Activated B cell treated with CpG ODN at 0.5 μM for 24 hours (primary cell): ENCODE data around the gene FLT1. TPM values are rescaled to one million over a fixed set of nuclear protein-coding genes. Genes with fewer than 3 reads are reported as not detected.

Experiments used
- ATAC-seq: fragments of 200-7000 bp; cut with Tn5 transposase; one replicate; pipeline ENCODE4 v1.10.0; 2021; ENCODE audit warnings: low read depth, mild to moderate bottlenecking, moderate library complexity
- CTCF ChIA-PET: fragments of 350-600 bp; sonication (Branson Sonifier 250); formaldehyde crosslinking; loops from one replicate; lab custom pipeline; 2021; ENCODE audit warnings: antibody characterized with exemption; lab: Charles Lee
- POLR2A ChIA-PET: fragments of 350-600 bp; sonication (Branson Sonifier 250); formaldehyde crosslinking; loops from one replicate; lab custom pipeline; 2021; ENCODE audit warnings: antibody characterized with exemption; lab: Charles Lee
- DNase-seq: peaks from one replicate; pipeline ENCODE4 v3.0.0; 2022
- H3K27ac Mint-ChIP-seq: one replicate; pipeline ENCODE4 v1.8.0; 2020; ENCODE audit warnings: mixed read lengths
- H3K27me3 Mint-ChIP-seq: one replicate; pipeline ENCODE4 v1.8.0; 2021; ENCODE audit warnings: mixed read lengths
- H3K36me3 Mint-ChIP-seq: one replicate; pipeline ENCODE4 v1.8.0; 2021; ENCODE audit warnings: low read depth, mixed read lengths
- H3K4me1 Mint-ChIP-seq: one replicate; pipeline ENCODE4 v1.8.0; 2021; ENCODE audit warnings: mixed read lengths
- H3K4me3 Mint-ChIP-seq: one replicate; pipeline ENCODE4 v1.8.0; 2020; ENCODE audit warnings: mild to moderate bottlenecking, mixed read lengths
- H3K9me3 Mint-ChIP-seq: one replicate; pipeline ENCODE4 v1.8.0; 2020; ENCODE audit warnings: mixed read lengths
- intact Hi-C: fragments of 100-400 bp; cut with micrococcal nuclease; formaldehyde crosslinking; loops from one replicate; pipeline ENCODE4 v1.15.1; 2024
- total RNA-seq: library from RNA; stranded (reverse); gene quantifications from 2 replicates; pipeline ENCODE4 v1.2.3, GENCODE V29; 2022
- TF ChIP-seq, protein P1 (sequence below): fragments of 200-600 bp; IDR thresholded peaks from one replicate; pipeline ENCODE4 v1.8.0; 2022; ENCODE audit warnings: antibody characterized with exemption, mild to moderate bottlenecking

The FLT1 gene
- total RNA-seq, 1 donor from 2014 or later: 1.3 TPM

- TF ChIP-seq, protein P1, sequence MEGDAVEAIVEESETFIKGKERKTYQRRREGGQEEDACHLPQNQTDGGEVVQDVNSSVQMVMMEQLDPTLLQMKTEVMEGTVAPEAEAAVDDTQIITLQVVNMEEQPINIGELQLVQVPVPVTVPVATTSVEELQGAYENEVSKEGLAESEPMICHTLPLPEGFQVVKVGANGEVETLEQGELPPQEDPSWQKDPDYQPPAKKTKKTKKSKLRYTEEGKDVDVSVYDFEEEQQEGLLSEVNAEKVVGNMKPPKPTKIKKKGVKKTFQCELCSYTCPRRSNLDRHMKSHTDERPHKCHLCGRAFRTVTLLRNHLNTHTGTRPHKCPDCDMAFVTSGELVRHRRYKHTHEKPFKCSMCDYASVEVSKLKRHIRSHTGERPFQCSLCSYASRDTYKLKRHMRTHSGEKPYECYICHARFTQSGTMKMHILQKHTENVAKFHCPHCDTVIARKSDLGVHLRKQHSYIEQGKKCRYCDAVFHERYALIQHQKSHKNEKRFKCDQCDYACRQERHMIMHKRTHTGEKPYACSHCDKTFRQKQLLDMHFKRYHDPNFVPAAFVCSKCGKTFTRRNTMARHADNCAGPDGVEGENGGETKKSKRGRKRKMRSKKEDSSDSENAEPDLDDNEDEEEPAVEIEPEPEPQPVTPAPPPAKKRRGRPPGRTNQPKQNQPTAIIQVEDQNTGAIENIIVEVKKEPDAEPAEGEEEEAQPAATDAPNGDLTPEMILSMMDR: no peak
- ChIA-PET CTCF (no interaction called here), POLR2A (no interaction called here)
- intact Hi-C loops: no loop called here
- Mint-ChIP-seq H3K36me3 (no peaks in the 10 kb centered on the region), H3K4me1 (peaks cover 9% of the 10 kb centered on the region), H3K27ac (no peak overlapping the region), H3K9me3 (no peaks in the 10 kb centered on the region), H3K4me3 (no peak overlapping the region), H3K27me3 (peaks cover 27% of the 10 kb centered on the region)
- DNase-seq: no peak
- ATAC-seq: no peak
Observed at GRCh38 chr13:28489524-28489931, 5.4 kb downstream of the FLT1 start.

- no peaks in the 10 kb centered on the region for H3K9me3 Mint-ChIP-seq
- CTCF ChIA-PET: no interaction called here
Observed at GRCh38 chr13:28488376-28489005, 6.4 kb downstream of the FLT1 start.

GRCh38 chr13:28485996-28486543 is 8.9 kb downstream of the FLT1 start:
- ATAC-seq (no peak), DNase-seq (no peak)
- H3K4me1 Mint-ChIP-seq: peaks cover 2% of the 10 kb centered on the region
- no peak overlapping the region for H3K27ac Mint-ChIP-seq
- ChIA-PET POLR2A (no interaction called here), CTCF (no interaction called here)
- H3K36me3 Mint-ChIP-seq: no peaks in the 10 kb centered on the region
- intact Hi-C loops: no loop called here
- no peaks in the 10 kb centered on the region for H3K9me3 Mint-ChIP-seq
- TF ChIP-seq, protein P1: no peak
- H3K27me3 Mint-ChIP-seq: peaks cover 25% of the 10 kb centered on the region
- H3K4me3 Mint-ChIP-seq: no peak overlapping the region

More at GRCh38 chr13:28488376-28489005, 6.4 kb downstream of the FLT1 start:
- POLR2A ChIA-PET: no interaction called here
- Mint-ChIP-seq H3K27me3 (peaks cover 26% of the 10 kb centered on the region), H3K4me1 (peaks cover 5% of the 10 kb centered on the region), H3K27ac (no peak overlapping the region), H3K36me3 (no peaks in the 10 kb centered on the region), H3K4me3 (no peak overlapping the region)
- TF ChIP-seq, protein P1: no peak
- DNase-seq: no peak
- intact Hi-C loops: no loop called here
- no peak for ATAC-seq

DNA sequence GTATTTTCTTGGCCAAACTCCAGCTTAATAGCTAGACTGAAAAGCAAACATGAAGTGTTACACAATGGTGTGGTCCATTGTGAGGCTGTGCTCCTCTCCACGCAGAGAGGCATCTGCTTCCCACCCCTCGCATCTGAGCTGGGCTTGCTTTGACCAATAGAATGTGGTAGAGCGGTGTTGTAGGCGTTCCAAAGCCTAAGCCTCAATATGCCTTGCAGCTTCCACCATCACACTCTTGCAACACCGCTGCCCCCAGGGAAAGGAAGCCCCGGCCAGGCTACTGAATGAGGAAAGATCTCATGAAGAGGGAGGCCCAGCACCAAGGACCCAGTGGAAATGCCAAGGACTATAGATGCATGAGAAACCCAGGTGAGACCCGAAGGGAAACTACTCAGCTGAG is 9.4 kb downstream of the FLT1 start:
- H3K4me3 Mint-ChIP-seq: no peak overlapping the region
- no peaks in the 10 kb centered on the region for H3K9me3 Mint-ChIP-seq
- H3K27ac Mint-ChIP-seq: no peak overlapping the region
- intact Hi-C loops: no loop called here
- POLR2A ChIA-PET: no interaction called here
- peaks cover 2% of the 10 kb centered on the region for H3K4me1 Mint-ChIP-seq
- CTCF ChIA-PET: no interaction called here
- TF ChIP-seq, protein P1: no peak
- no peaks in the 10 kb centered on the region for H3K36me3 Mint-ChIP-seq
- no peak for ATAC-seq
- DNase-seq: no peak
- H3K27me3 Mint-ChIP-seq: peaks cover 22% of the 10 kb centered on the region

DNA sequence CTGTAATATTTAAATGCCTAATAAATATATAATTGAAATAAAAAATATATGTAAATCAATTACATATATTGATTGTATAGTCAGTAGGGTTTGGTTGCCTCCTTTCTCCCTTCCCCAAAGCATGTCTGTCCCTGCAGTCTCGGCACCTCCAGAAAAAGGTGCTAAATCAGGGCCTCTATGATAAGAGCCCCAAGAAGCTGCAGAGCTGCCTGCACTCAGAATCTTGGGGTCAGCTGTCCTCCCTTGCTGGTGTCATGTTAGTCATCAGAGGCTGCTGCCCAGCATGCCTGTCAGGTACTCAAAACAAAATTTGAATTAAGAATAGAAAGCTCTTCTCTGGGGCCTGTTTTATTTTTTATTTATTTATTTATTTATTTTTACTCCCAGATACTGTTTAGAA is 9.8 kb downstream of the FLT1 start:
- no peaks in the 10 kb centered on the region for H3K36me3 Mint-ChIP-seq
- TF ChIP-seq, protein P1: no peak
- peaks cover 18% of the 10 kb centered on the region for H3K27me3 Mint-ChIP-seq
- H3K27ac Mint-ChIP-seq: no peak overlapping the region
- ChIA-PET CTCF (no interaction called here), POLR2A (no interaction called here)
- H3K4me1 Mint-ChIP-seq: peaks cover 2% of the 10 kb centered on the region
- no peak overlapping the region for H3K4me3 Mint-ChIP-seq
- intact Hi-C loops: no loop called here
- ATAC-seq (no peak), DNase-seq (no peak)
- H3K9me3 Mint-ChIP-seq: no peaks in the 10 kb centered on the region
